ENCODE measurements around the gene ACP4. TPM values are rescaled to one million over a fixed set of nuclear protein-coding genes. Genes with fewer than 3 reads are reported as not detected.

Gene ACP4
- total RNA-seq, 1 donor from 2014 or later: not detected

DNA sequence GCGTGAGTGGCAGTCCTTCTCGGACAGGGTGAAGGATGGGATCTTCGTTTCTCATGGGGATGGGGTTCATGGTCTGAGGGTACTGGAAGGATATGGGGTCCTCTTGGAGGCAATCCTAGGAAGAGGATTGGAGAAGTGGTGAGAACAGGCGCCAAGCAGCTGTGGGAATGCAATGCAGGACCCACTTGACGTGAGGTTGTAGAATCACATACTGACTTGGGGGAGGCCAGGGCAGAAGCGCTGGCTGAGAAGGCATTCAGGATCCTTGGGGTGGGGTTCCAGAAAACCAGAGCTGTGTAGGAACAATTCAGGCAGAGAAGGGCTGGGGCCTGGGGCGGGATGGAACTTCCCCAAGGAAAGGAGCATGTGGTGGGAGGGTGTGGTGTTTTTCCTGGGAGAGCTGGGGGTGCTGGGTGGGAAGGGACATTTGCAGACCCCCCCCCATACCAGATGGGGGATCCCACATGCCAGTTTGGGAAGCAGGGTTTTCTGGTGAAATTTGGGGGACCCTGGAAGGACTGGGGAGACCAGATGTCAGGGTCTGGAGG, 32.5 kb downstream of the ACP4 start:
- DNase-seq (ENCODE audit: low spot score): no peak

DNA sequence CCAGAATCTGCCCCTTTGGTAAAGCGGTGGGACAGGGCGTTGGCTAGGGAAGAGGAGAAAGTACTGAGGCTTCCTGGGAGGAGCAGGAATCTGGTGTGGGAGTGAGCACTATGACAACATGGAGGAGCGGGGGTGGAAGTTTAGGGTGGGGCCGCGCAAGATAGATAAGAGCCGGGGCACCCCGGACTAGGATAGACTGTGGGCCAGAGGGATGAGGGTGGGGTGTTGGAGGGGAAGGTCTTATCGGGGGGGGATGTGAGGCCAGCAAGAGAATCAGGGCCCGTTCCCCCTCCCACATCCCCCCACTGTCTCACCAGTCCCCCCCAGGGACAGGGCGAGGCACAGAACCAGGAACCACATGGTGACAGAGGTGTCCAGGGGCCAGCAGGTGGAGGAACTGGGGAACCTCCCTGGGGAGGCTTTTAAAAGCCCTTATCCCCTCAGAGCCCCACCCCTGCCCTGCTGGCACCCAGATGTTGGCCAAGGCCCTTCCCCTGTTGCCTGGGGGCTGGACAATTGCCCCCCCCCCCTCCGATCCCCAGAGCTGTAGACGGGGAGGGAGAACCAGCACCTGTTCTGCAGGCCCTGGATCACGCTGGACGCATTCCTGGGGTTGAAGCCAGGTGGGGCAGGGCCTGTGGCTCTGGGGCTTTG, 33.3 kb downstream of the ACP4 start, which contains the start of gene KLK1:
Gene KLK1, minus strand, starts transcription at position 399 of the 654 bp plus-strand sequence. Its CDS starts 39 bp downstream, at position 360.
- DNase-seq (ENCODE audit: low spot score): no peak

DNA sequence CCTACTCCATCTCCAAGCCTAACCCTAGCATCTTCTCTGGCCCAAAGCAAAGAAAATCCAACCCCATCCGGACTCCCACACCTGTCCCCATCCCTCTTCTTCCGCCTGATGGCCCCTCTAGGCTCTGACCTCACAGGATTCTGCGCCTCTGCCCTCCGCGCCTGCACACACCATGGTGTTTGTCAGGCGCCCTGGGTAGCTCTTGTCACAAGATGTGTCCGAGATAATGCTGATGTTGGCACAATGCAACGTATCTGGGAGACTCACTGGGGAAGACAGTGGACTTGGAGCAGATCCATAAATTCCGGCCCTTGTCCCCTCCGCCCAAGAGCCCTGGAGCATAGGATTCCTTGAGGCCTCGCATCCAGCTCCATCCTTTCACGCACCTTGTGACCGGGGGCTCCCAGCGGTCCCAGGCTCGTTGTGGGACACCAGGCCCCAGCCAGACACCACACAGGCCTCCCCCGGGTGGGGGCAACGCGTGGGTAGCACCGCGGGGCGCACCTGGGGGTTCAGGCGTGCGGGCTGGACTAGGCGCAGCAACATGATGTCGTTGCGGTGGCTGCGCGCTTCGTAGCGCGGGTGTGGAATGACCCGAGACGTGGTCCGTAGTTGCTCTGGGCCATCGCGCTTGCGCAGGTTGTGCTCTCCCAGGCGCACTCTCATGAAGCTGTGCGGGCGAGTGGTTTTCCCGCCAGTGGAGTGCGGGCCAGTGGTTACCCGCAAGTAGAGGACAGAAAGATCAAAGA, 36.5 kb downstream of the ACP4 start:
- no peak for DNase-seq (ENCODE audit: low spot score)

DNA sequence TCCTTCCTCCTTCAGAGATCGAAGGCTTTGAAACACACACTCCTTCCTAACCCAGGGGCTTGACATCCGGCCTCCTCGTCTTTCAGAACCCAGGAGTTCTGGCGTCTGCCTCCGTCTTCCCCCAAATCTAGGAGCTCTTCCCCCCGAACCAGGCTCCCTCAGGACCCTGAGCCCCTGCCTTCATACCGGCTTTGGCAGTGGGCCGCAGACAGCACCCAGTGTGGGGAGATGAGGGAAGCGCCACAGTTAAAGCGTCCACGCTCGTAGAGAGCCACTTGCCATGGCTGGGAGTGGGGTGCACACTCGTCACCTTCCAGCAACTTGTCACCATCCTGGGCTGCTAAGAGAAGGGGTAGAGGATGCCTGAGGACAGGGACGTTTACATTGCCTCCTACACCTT, 37.3 kb downstream of the ACP4 start:
- no peak for DNase-seq (ENCODE audit: low spot score)

DNA sequence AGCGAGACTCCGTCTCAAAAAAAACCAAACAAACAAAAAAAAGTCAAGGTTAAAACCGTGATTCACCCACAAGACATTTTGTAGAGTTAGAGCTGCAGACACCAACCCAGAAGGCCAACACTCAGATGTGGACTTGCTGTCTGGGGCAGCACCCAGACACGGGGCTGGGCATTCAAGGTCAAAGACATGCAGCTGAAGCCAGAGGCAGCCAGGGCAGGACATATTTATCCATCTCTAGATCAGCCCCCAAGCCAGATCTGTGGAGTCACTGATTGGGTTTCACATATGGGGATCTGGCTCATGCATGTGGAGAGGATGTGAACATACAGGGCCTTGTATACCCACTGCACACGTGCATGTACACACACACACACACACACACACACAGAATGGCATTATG, 39.6 kb downstream of the ACP4 start:
- no peak for DNase-seq (ENCODE audit: low spot score)

DNA sequence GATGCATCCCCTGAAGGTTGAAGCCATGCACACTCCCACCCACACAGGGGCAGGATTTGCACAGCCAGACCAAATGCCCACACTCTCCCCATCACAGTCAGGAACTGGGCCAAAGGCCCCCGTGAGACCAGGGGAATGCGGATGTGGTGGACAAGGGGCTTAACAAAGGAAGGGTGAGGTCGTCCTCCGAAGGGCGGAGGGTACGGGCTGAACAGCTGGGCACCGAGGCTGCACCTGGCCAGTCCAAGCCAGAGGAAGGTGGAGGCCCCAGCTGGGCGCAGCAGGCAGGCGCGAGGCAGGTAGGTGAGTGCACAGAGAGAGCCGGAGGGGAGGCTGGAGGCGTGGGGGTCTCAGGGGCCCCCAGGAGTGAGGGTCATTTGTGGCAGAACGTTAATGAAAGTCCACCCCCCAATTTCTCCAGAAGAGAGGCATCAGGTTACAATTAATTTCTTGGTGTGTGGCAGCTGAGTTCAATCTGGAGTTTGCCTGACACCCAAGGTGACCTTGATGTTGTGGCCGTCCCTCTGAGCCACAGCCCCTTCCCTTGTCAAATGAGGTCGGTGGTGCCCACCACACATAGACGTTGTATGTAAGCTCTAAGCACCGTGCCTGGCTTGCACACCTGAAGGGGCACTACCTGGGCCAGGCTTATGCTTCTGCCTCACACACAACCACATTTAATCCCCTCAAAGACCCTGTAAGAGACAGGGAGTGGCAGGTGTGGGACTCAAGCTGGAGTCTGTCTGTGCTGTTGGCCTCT, 40.2 kb downstream of the ACP4 start:
- no peak for DNase-seq (ENCODE audit: low spot score)

DNA sequence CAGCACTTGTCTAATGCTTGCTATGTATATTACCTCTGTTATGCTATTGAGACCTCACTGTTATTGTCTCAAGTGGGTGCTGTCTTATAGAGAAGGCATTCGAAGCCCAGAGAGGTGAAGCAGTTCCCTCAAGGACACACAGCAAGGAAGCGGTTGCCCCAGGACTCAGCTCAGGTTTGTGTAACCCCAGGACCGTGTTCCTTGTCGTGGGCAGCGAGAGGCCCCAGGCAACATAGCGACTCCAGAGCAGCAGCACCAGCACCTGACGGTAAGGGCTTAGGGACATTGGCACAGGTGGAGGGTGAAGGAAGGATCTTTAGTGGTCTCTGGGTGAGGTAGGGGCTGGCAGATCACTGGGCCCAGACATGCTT, 40.8 kb downstream of the ACP4 start:
- DNase-seq (ENCODE audit: low spot score): no peak

DNA sequence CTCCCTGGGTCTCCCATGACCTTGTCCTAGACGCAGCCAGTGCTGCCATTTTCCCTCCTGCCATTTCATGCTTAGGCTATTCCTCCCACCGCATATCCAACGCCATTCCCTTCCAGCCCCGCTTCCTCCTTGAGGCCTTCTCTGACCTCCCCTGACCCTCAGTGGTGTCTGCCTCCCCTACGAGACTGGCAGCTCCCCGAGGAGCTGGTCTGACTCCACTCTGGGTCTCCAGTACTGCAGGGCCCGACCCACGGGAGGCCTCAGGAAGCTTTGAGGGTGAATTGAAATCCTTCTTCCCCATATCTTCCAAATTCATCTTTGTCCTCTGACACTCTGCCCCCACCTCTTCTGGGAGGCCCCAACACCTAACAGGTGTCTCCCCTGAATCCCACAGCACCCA, 42.5 kb downstream of the ACP4 start:
- no peak for DNase-seq (ENCODE audit: low spot score)

DNA sequence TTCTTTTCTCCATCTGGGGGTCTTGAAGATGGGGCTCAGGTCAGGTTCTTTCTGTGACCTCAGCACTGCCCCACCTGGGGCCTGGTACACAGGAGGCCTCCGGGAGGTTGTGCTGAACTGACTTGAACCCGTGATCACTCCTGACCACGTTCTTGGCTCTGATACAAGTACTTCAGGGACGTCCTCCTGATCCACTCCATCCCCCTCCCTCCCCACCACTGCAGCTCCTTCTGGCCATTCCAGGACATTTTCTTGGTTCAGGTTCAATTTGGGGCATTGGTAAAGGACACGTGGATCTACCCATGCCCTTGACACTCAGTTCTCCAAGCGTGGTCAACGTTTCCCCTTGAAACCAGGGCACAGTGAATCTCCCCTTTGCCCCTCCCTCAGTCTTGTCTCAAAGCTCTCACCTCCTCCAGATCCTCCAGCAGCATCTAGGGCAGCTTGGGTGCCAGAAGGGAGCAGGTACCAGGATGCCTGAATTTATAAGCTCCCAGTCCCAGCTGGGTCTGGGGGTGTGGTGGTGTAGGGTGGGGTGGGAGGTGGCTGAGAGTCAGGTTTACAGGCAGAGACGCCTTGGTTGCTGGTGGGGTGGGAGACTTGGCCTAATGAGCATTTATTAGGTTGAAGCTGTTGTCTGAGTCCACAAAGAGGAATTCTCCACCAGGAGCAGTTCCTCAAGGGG, 43.0 kb downstream of the ACP4 start, which contains the start of gene KLK15:
Gene KLK15, minus strand, starts transcription at position 458 of the 685 bp plus-strand sequence. CDS start 2,082 bp downstream, outside the sequence.
- DNase-seq (ENCODE audit: low spot score): no peak

DNA sequence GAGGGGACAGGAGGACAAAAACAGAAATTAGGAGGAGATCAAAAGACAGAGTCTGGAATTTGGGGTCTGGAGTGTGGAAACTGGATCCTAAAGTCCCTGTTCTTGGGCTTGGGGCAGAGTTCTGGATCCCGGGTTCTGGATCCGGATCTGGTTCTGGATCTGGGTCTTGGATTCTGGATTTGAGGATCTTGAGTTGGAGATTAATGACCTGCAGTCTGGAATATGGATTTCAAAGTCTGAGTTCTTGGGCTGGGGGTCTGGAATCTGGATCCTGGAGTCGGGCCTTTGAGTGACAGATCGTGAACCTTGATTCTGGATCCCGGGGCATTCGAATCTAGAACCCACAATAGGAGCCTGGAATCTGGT, 43.6 kb downstream of the ACP4 start:
- DNase-seq (ENCODE audit: low spot score): no peak

DNA sequence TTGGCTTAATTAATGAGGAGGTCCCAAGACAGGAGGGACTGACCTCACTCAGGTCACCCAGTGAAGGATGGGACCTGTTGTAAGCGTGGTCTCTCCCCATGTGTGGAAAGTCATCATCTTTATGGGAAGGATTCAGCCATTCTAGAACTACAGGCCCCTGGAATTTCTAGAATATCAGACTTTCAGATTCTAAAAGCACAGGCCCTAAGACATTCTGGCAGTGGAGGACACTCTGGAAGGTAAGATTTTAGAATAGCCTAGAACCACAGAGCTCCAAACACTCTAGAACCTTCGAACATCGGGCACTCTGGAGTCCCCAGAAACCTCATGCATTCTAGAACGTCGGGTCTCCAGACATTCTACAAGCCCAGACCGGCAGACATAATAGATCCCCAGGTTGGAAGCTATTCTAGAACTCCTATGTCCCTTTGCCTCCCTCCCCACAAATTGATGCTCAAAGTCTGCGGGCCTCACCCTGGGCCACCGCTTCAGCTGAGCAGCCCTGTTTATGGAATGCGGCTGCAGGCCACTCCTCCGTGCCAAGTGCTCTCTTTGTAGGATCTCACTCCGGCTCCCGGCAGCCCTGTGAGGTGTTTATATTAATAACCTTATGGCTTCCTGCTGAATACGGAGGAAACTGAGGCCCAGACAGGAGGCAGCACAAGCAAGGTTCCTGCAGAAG, 45.0 kb downstream of the ACP4 start:
- no peak for DNase-seq (ENCODE audit: low spot score)

DNA sequence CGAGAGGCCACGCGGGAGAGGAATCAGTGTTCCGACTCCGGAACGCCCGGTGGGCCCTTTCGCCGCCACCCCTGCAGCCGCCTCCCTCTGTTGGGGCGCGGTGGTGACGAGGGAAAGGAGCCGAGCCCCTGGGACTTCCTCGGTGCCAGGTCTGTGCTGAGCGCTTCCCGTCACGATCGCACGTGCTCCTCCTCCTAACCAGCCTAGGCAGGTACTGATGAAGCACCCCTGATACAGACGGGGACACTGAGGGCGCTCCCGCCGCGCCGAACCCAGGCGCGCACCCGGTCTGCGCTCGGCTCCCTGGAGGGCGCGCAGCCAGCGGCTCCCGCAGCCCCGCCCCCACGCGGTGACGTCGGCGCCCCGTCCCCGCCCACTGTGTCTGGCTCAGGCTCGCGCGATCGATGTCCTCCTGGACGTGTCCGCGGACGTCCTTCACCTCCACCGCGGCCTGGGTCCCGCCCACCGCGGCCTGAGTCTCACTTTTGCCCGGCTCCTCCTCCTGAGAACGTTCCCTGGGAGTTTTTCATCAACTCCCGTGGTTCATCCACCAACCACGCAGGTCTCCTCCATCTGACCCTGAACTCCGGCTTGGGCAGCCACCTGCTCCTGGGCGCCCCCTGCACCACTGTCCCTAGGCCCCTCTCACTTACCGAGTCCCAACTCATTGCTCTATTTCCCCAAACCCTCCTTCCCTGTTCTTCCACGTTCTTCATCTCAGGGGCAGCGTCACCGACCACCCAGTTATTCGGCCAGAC, 45.7 kb downstream of the ACP4 start:
- peak; percentile 85 for DNase-seq (ENCODE audit: low spot score)

DNA sequence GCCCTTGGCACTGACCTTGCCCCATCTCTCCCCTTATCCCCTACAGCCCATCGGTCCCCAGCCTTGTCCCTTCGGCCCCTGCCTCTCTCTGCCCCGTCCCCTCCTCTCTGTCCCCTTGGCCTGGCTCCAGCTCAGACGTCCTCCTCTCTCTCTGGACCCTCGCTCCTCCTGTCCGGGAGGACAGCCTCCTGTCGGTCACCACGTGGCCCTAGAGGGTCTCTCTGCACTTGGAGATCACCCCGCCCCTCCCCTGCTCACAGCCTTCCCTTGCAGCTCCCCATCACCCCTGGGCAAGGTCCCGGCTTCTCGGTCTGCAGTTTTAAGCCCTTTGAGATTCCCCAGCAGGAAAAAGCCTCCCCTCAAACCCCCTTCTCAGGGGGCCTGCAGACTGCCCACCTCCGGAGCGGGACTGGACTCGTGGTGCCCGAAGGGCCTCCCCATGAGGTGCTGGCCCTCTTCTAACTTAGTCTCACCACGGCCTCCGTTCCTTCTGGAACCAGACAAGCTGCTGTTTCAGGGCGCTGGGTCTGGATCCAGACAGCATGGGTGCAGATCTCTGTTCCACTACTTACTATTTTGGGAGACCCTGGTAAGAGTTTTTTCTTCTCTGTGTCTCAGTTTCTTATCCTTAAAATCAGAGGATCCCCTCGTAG, 46.5 kb downstream of the ACP4 start:
- DNase-seq (ENCODE audit: low spot score): no peak

DNA sequence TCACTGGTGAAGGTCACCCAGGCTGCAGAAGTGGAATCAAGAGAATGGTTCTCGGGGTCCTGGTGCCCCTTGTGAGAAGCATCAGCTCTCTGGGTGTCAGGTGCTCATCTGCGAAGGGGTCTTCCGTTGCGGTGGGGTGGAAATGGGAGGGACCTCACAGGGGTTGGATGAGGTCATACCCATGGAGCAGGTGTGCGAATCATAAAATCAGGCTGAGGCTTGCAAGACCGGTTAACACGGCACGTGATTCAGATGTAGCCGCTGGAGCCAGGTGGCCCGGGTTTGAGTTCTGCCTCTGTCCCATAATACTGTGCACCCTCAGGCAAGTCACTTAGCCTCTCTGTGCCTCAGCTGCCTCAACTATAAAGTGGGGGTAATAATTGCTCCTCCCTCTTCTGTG, 47.1 kb downstream of the ACP4 start:
- no peak for DNase-seq (ENCODE audit: low spot score)

DNA sequence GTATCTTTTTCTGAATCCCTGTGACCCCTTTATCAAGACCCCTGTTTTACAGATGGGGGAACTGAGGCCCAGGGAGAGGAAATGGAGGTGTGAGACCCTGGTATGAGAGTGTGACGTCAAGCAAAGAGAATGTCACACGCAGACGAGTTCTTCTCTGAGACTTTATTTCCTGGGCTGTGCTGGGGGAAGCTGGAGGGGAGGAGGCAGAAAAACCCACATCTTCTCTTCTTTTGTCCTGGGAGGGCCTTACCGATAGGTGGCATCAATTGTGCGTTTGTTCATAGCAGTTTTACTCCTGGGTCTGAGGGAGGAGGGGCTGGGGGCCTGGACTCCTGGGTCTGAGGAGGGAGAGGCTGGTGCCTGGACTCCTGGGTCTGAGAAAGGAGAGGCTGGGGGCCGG, 48.0 kb downstream of the ACP4 start:
- no peak for DNase-seq (ENCODE audit: low spot score)

DNA sequence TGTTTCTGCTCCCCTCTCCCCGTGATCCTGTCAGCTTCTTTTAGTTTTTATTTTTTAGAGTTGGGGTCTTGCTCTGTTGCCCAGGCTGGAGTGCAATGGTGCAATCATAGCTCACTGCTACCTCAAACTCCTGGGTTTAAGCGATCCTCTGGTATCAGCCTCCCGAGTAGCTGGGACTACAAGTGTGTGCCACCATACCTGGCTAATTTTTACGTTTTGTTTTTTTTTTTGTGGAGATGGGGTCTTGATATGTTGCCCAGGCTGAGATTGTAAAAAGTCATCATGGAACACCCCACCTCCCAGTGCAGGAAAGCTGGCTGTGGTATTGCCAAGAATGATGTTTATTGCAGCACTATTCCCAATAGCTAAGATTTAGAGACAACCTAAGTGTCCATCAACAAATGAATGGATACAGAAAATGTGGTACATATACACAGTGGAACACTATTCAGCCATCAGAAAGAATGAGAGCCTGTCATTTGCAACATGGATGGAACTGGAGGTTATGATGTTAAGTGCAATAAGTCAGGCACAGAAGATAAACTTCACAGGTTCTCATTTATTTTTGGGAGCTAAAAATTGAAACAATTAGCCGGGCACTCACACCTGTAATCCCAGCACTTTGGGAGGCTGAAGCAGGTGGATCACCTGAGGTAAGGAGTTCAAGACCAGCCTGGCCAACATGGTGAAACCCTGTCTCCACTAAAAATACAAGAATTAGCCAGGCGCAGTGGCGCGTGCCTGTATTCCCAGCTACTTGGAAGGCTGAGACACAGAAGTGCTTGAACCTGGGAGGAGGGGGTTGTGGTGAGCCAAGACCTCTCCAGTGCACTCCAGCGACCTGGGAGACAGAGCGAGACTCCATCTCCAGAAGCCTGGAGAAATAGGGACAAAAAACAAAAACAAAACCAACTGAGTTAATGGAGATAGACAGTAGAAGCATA, 49.8 kb downstream of the ACP4 start:
- no peak for DNase-seq (ENCODE audit: low spot score)

DNA sequence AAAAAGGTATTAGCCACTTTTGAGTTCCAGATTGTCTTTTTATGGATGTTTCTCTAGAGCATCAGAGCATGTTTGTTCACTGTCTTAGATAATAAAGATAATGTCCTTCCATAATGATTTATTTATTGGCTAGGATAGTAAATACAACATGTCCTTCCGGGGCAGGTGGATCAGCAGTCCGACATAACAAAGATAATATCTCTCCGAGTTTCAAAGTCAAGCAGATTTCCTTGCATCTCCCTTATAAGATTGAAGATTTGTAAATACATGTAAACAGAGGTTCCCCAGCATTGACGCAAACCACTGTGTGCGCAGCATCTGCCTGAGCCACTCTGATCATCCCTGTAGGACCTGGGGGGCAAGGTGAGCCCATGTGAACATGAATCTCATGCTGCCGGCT, 51.9 kb downstream of the ACP4 start:
- no peak for DNase-seq (ENCODE audit: low spot score)

DNA sequence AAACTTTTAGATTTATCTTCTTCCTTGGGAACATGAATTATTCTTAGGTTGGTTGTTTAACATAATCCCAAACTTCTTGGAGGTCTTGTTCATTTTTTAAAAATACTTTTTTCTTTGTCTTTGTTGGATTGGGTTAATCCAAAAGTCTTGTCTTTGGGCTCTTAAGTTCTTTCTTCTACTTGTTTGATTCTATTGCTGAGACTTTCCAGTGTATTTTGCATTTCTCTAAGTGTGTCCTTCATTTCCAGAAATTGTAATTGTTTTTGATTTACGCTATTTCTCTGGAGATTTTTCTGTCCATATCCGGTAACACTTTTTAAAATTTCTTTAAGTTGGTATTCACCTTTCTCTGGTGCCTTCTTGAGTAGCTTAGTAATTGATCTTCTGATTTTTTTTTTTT, 53.0 kb downstream of the ACP4 start:
- DNase-seq (ENCODE audit: low spot score): no peak

DNA sequence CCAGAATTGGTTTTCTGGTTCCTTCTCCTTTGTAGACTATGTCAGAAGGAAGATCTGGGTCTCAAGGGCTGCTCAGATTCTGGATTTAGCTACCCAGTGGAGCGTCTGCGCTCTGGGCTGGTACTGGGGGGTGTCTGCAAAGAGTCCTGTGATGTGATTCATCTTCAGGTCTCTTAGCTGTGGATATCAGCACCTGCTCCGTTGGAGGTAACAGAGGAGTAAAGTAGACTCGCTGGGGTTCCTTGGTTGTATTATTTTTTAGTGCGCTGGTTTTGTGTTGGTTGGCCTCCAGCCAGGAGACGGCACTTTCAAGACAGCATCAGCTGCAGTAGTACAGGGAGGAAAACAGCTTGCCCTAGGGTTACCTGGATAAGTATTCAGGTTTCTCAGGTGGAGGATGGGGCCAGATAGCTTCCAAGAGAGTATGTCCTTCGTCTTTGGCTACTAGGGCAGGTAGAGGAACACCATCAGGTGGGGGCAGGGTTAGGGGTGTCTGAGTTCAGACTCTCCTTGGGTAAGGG, 53.5 kb downstream of the ACP4 start:
- DNase-seq (ENCODE audit: low spot score): no peak

Measured in mucosa of gallbladder (tissue), 1 donor.